Hepatocyte (in vitro differentiated cells): ENCODE results near the gene CBL. TPM values are rescaled to one million over a fixed set of nuclear protein-coding genes. Genes with fewer than 3 reads are reported as not detected.

Experiments used
- DNase-seq: peaks from one replicate; pipeline ENCODE4 v3.0.0-alpha.2; 2016; ENCODE audit warnings: low spot score
- H2AFZ ChIP-seq: fragments of 200-600 bp; sonication (generic); 2 replicates; pipeline ENCODE4 v1.6.0; 2016; ENCODE audit warnings: antibody characterized with exemption, mild to moderate bottlenecking
- H3K27ac ChIP-seq: fragments of 200-600 bp; sonication (generic); 2 replicates; pipeline ENCODE4 v1.5.1; 2016; ENCODE audit warnings: mild to moderate bottlenecking
- H3K27me3 ChIP-seq: fragments of 200-600 bp; sonication (generic); 2 replicates; pipeline ENCODE4 v1.6.1; 2016
- H3K36me3 ChIP-seq: fragments of 200-600 bp; sonication (generic); replicated peaks from 2 replicates; pipeline ENCODE4 v1.5.1; 2016; ENCODE audit warnings: low read depth; ENCODE audit not compliant: insufficient read depth
- H3K4me1 ChIP-seq: fragments of 200-600 bp; sonication (generic); 2 replicates; pipeline ENCODE4 v1.5.1; 2016; ENCODE audit warnings: mild to moderate bottlenecking, moderate library complexity; ENCODE audit not compliant: insufficient read depth
- H3K4me2 ChIP-seq: fragments of 200-600 bp; sonication (generic); 2 replicates; pipeline ENCODE4 v1.6.0; 2016
- H3K4me3 ChIP-seq: fragments of 200-600 bp; sonication (generic); 2 replicates; pipeline ENCODE4 v1.5.1; 2016; ENCODE audit warnings: mild to moderate bottlenecking
- H3K79me2 ChIP-seq: fragments of 200-600 bp; sonication (generic); 2 replicates; pipeline ENCODE4 v1.6.0; 2017; ENCODE audit warnings: mild to moderate bottlenecking
- H3K9me2 ChIP-seq: fragments of 200-600 bp; sonication (generic); replicated peaks from 2 replicates; pipeline ENCODE4 v1.6.0; 2017; ENCODE audit warnings: mild to moderate bottlenecking; ENCODE audit not compliant: insufficient read depth
- H3K9me3 ChIP-seq: fragments of 200-600 bp; sonication (generic); 2 replicates; pipeline ENCODE4 v1.5.1; 2016; ENCODE audit warnings: low read depth, mild to moderate bottlenecking
- H4K20me1 ChIP-seq: fragments of 200-600 bp; sonication (generic); 2 replicates; pipeline ENCODE4 v1.6.0; 2016; ENCODE audit warnings: mild to moderate bottlenecking; ENCODE audit not compliant: insufficient read depth, poor library complexity, severe bottlenecking
- EZH2 ChIP-seq: fragments of 200-600 bp; sonication (generic); IDR thresholded peaks from 2 replicates; pipeline ENCODE4 v1.6.1; 2016; ENCODE audit warnings: antibody characterized with exemption, mild to moderate bottlenecking, borderline replicate concordance
- EZH2phosphoT487 ChIP-seq: fragments of 200-600 bp; sonication (generic); IDR thresholded peaks from one replicate; pipeline ENCODE4 v1.6.1; 2018; ENCODE audit warnings: antibody characterized with exemption, mild to moderate bottlenecking, low read depth, moderate library complexity; ENCODE audit not compliant: unreplicated experiment, severe bottlenecking
- WGBS: methylation state at CpG from one replicate; pipeline ENCODE4 v1.1.6; 2016; ENCODE audit warnings: low lambda C conversion rate; ENCODE audit errors: missing lambda C conversion rate; 5-methylcytosine and 5-hydroxymethylcytosine counted together
- polyA plus RNA-seq: library from polyadenylated mRNA; unstranded; fragments of >200 nt; fragmentation: Nextera tagmentation; extraction: Ambion mirVana; gene quantifications from 2 replicates; pipeline ENCODE4 v1.2.1, GENCODE V29; 2016
- total RNA-seq: library from RNA; depleted of rRNA; stranded (reverse); fragments of >200 nt; gene quantifications from 2 replicates; pipeline ENCODE4 v1.2.3, GENCODE V29; 2014
- TF ChIP-seq, protein P1 (sequence below): fragments of 200-600 bp; sonication (generic); IDR thresholded peaks from 2 replicates; pipeline ENCODE4 v1.5.1; 2016; ENCODE audit warnings: antibody characterized with exemption, mild to moderate bottlenecking; ENCODE audit not compliant: poor library complexity

CBL gene
- total and polyA plus RNA-seq, 2 experiments from 2014 or later: 6.6 to 15.6 TPM

DNA sequence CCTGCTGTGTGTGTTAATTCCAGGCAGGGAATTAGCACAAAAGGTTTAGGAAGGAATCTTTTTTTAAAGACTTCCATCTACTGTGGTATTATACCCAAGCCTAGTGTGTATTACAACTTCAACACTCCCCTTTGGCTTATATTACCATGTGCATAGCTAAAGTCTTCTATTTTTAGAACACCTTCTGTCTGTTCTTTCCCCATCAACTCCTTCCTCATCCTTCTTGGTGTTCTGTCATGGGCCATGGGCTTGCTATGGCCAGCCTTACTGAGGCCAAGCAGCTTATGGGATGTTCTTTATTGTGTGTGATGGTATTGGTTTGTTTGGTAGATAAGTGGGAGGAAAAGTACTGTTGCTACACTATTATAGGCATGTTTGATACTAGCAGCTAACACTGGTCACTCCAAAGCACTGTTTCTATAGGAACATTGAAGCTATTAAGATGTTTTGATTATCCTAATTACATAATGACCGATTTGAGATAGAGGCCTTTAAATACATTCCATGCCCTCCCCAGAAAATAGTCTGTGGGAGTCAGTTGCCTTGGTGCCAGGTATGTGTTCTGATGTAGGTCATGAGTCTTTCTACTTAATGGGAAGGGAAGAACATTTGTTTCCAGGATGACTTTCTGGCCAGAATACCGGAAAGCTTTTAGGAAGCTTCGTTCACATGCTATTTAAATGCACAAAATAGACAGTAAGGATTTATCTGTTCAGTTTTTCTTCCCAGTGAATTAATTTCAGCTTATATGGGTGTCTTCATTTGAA is 94.2 kb downstream of the CBL start:
- Histone ChIP-seq H3K27me3 (no peaks in the 10 kb centered on the region), H3K36me3 (no peaks in the 10 kb centered on the region), H3K9me3 (no peaks in the 10 kb centered on the region), H3K4me1 (no peaks in the 10 kb centered on the region), H3K4me3 (no peak overlapping the region), H3K79me2 (no peaks in the 10 kb centered on the region), H3K4me2 (no peak overlapping the region), H4K20me1 (no peaks in the 10 kb centered on the region), H2AFZ (no peak overlapping the region), H3K9me2 (no peaks in the 10 kb centered on the region), H3K27ac (no peak overlapping the region)
- WGBS: 92% methylated on average over 3 of the region's 3 CpGs
- TF ChIP-seq EZH2phosphoT487: no peak
- TF ChIP-seq, protein P1, sequence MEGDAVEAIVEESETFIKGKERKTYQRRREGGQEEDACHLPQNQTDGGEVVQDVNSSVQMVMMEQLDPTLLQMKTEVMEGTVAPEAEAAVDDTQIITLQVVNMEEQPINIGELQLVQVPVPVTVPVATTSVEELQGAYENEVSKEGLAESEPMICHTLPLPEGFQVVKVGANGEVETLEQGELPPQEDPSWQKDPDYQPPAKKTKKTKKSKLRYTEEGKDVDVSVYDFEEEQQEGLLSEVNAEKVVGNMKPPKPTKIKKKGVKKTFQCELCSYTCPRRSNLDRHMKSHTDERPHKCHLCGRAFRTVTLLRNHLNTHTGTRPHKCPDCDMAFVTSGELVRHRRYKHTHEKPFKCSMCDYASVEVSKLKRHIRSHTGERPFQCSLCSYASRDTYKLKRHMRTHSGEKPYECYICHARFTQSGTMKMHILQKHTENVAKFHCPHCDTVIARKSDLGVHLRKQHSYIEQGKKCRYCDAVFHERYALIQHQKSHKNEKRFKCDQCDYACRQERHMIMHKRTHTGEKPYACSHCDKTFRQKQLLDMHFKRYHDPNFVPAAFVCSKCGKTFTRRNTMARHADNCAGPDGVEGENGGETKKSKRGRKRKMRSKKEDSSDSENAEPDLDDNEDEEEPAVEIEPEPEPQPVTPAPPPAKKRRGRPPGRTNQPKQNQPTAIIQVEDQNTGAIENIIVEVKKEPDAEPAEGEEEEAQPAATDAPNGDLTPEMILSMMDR: no peak
- no peak for TF ChIP-seq EZH2
- no peak for DNase-seq

DNA sequence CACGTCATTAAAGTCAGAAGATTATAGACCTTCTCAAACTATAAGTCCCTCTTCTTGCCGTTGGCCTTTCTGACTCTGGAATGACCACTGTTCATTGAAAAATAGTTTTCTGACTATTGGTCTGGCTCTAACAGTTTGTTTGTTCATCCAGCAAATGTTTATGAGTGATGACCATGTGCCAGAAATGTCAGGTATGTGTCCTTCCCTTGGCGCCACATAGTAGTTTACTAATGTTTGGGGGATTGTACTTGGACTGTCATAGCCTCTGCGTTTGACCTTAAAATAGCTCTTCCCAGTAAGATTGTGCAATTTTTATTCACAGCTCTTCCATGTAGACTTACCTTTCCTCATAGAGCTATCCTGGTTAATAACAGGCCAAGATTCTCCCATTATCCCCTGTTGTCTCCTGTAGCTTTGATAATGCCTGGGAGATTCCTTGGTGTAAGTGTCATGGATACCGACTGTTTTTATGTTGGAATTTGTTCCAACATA is 97.1 kb downstream of the CBL start:
- no peak overlapping the region for H3K4me2 ChIP-seq
- no peaks in the 10 kb centered on the region for H3K9me2 ChIP-seq
- no peaks in the 10 kb centered on the region for H3K4me1 ChIP-seq
- H3K9me3 ChIP-seq: no peaks in the 10 kb centered on the region
- no peak overlapping the region for H2AFZ ChIP-seq
- TF ChIP-seq EZH2phosphoT487 (no peak), EZH2 (no peak)
- no peaks in the 10 kb centered on the region for H4K20me1 ChIP-seq
- no peak overlapping the region for H3K4me3 ChIP-seq
- H3K27ac ChIP-seq: no peak overlapping the region
- WGBS: 97% methylated on average over 5 of the region's 5 CpGs
- no peaks in the 10 kb centered on the region for H3K36me3 ChIP-seq
- H3K27me3 ChIP-seq: no peaks in the 10 kb centered on the region
- H3K79me2 ChIP-seq: no peaks in the 10 kb centered on the region
- DNase-seq: no peak

DNA sequence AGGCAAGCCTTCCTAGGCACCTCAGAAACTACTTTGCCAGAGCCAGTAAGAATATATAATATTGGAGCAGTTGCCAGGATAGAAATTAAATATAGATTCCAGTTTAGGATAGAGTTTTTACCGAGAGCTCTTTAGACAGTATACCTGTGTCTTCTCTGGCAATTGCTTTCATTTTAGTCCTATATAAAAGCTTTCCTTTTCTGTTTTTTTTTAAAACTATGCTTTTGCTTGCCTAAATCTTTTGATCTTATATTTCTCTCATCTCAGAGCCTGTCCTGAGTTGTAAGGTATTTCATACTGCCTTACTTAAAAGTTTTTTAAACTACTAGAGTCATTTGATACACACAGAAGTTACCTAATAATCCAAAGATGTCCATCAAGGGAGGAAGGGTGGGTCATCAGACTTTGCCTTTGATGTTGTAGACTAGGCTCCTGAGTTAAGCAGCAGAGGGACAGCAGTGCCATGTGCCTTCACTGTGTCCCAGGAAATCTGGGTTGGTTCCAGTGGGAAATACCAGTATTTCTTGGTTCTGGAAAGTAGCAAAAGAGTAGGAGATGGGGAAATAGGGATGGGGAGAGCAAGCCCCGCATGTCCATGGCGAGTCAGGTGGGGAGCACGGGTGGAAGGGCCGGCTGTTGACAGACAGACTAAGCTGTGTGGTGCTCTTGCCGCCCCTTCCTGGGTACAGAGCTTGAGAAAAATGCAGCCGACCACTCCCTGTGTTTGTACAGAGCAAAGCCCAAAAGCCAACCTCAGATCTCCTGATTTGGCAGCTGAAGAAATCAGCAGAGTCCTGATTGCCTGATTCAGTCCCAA is 99.6 kb downstream of the CBL start:
- H3K36me3 ChIP-seq: no peaks in the 10 kb centered on the region
- no peak overlapping the region for H3K4me3 ChIP-seq
- H3K4me1 ChIP-seq: no peaks in the 10 kb centered on the region
- H3K4me2 ChIP-seq: no peak overlapping the region
- TF ChIP-seq EZH2phosphoT487 (no peak), EZH2 (no peak)
- TF ChIP-seq, protein P1: no peak
- H3K27me3 ChIP-seq: no peaks in the 10 kb centered on the region
- H3K9me2 ChIP-seq: no peaks in the 10 kb centered on the region
- H3K9me3 ChIP-seq: no peaks in the 10 kb centered on the region
- H4K20me1 ChIP-seq: no peaks in the 10 kb centered on the region
- no peak for DNase-seq
- 89% methylated on average over 7 of the region's 7 CpGs for WGBS
- H2AFZ ChIP-seq: no peak overlapping the region
- H3K27ac ChIP-seq: no peak overlapping the region
- no peaks in the 10 kb centered on the region for H3K79me2 ChIP-seq

DNA sequence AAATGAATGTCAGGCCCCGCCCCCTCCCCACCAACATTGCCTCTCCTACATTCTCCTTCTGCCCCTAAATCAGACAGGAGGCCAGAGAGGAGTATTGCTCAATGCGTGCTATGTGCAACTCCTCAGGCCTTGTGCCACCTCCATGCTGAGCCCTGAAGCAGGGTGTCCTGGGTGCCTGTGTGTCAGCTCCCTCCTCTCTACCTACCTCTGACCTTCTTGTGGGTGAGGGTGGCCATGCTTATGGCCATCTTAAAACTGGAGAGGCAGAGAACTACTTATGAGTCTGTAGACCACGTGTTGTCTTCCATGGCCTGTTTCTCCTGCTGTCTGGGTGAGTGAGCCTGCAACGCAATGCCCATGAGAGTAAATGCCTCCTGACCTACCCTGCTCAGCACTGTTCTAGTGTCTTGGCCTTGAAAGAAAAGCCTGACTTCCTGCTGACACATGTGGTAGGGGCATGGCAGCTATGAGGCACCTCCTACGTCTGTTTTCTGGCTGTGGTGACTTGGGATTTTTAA is 100.3 kb downstream of the CBL start:
- 83% methylated on average over 5 of the region's 5 CpGs for WGBS
- Histone ChIP-seq H2AFZ (no peak overlapping the region), H3K4me1 (no peaks in the 10 kb centered on the region), H3K4me3 (no peak overlapping the region), H3K9me2 (no peaks in the 10 kb centered on the region), H3K36me3 (no peaks in the 10 kb centered on the region), H3K79me2 (no peaks in the 10 kb centered on the region), H4K20me1 (no peaks in the 10 kb centered on the region), H3K27me3 (no peaks in the 10 kb centered on the region), H3K27ac (no peak overlapping the region), H3K4me2 (no peak overlapping the region), H3K9me3 (no peaks in the 10 kb centered on the region)
- DNase-seq: no peak
- TF ChIP-seq EZH2phosphoT487: no peak
- TF ChIP-seq, protein P1: no peak
- TF ChIP-seq EZH2: no peak
